ENCODE results near the gene SMIM31.

SMIM31 gene

GRCh38 chr4:164819366-164819765, 65.4 kb downstream of the SMIM31 start:
- no peak overlapping the region for H3K4me3 Mint-ChIP-seq
- H3K4me1 Mint-ChIP-seq = no peaks in the 10 kb centered on the region
- H3K36me3 Mint-ChIP-seq = no peaks in the 10 kb centered on the region
- no peak for DNase-seq (ENCODE audit: low spot score in 2 of 2)
- ATAC-seq = no peak
- no peak overlapping the region for H3K27ac Mint-ChIP-seq
- peaks cover 3% of the 10 kb centered on the region for H3K9me3 Mint-ChIP-seq

- H3K4me3 Mint-ChIP-seq = no peak overlapping the region
- no peak for ATAC-seq
These were observed 67.8 kb downstream of the SMIM31 start for GRCh38 chr4:164821711-164822110.

GRCh38 chr4:164824581-164824980, 70.7 kb downstream of the SMIM31 start:
- Mint-ChIP-seq H3K36me3 (no peaks in the 10 kb centered on the region), H3K4me1 (no peaks in the 10 kb centered on the region), H3K27ac (no peak overlapping the region), H3K9me3 (no peaks in the 10 kb centered on the region), H3K4me3 (no peak overlapping the region)
- DNase-seq (ENCODE audit: low spot score in 2 of 2) (no peak), ATAC-seq (no peak)

More at GRCh38 chr4:164821711-164822110, 67.8 kb downstream of the SMIM31 start:
- Mint-ChIP-seq H3K9me3 (no peaks in the 10 kb centered on the region), H3K4me1 (no peaks in the 10 kb centered on the region), H3K36me3 (no peaks in the 10 kb centered on the region), H3K27ac (no peak overlapping the region)
- no peak for DNase-seq (ENCODE audit: low spot score in 2 of 2)

- H3K27ac Mint-ChIP-seq = no peak overlapping the region
- H3K4me3 Mint-ChIP-seq = no peak overlapping the region
- DNase-seq (ENCODE audit: low spot score in 2 of 2) (no peak), ATAC-seq (no peak)
- no peaks in the 10 kb centered on the region for H3K4me1 Mint-ChIP-seq
- no peaks in the 10 kb centered on the region for H3K9me3 Mint-ChIP-seq
- no peaks in the 10 kb centered on the region for H3K36me3 Mint-ChIP-seq
These were observed 75.0 kb downstream of the SMIM31 start for GRCh38 chr4:164828955-164829354.

GRCh38 chr4:164846566-164846965, 92.6 kb downstream of the SMIM31 start:
- H3K36me3 Mint-ChIP-seq = no peaks in the 10 kb centered on the region
- H3K4me3 Mint-ChIP-seq = no peak overlapping the region
- no peak for DNase-seq (ENCODE audit: low spot score in 2 of 2)
- peaks cover 1% of the 10 kb centered on the region for H3K9me3 Mint-ChIP-seq
- H3K4me1 Mint-ChIP-seq = no peaks in the 10 kb centered on the region
- H3K27ac Mint-ChIP-seq = no peak overlapping the region
- ATAC-seq = no peak

- Mint-ChIP-seq H3K4me1 (no peaks in the 10 kb centered on the region), H3K27ac (no peak overlapping the region), H3K4me3 (no peak overlapping the region), H3K36me3 (no peaks in the 10 kb centered on the region), H3K9me3 (peaks cover 3% of the 10 kb centered on the region)
- ATAC-seq = no peak
- DNase-seq (ENCODE audit: low spot score in 2 of 2) = no peak
These were observed 93.1 kb downstream of the SMIM31 start for GRCh38 chr4:164847016-164847415.

- no peak for ATAC-seq
- H3K9me3 Mint-ChIP-seq = peaks cover 3% of the 10 kb centered on the region
These were observed 94.2 kb downstream of the SMIM31 start for GRCh38 chr4:164847967-164848649.

More at GRCh38 chr4:164847967-164848649, 94.2 kb downstream of the SMIM31 start:
- DNase-seq (ENCODE audit: low spot score in 2 of 2) = no peak
- Mint-ChIP-seq H3K4me3 (no peak overlapping the region), H3K36me3 (no peaks in the 10 kb centered on the region), H3K27ac (no peak overlapping the region), H3K4me1 (no peaks in the 10 kb centered on the region)

All from stimulated activated effector memory CD8-positive, alpha-beta T cell treated with anti-CD3 and anti-CD28 coated beads, Interleukin-12 subunit alpha, Interleukin-12 subunit beta, amount 100 ng/mL, for 72 hours (primary cell).